Posterior vena cava (tissue), 2 donors: Measurements from ENCODE around the gene ZNF311. TPM values are rescaled to one million over a fixed set of nuclear protein-coding genes. Genes with fewer than 3 reads are reported as not detected.
A peak's percentile ranks its signal among the peaks of the same experiment; 100 is the strongest.
"Not testable (repeated sequence)": the region's sequence is repeated elsewhere in the genome, so short reads cannot be mapped to it uniquely, and the experiment has no call there.

ENCODE experiments used
- DNase-seq: peaks from one replicate; pipeline ENCODE4 v3.0.0-alpha.2; 2020; ENCODE audit warnings: low spot score
- intact Hi-C, 2 donors: fragments of 100-400 bp; cut with DNase I; formaldehyde crosslinking; loops; one replicate each; pipeline versions ENCODE4 v1.14.1 to v1.14.2; 2022 to 2023
- total RNA-seq, 2 donors: library from RNA; stranded (reverse); fragmentation: NEBNext Ultra II Directional; extraction: Animal tissue kit (Norgen Biotek cat#: 25700); gene quantifications; one replicate each; pipeline ENCODE4 v1.2.1, GENCODE V29; 2021
- donor health status: DM: yes; HTN: yes; CAD: no.
- donor health status: DM: yes; HTN: yes; CAD: no.

The ZNF311 gene
- total RNA-seq, 2 donors from 2014 or later: 0.90 to 1.7 TPM

DNA sequence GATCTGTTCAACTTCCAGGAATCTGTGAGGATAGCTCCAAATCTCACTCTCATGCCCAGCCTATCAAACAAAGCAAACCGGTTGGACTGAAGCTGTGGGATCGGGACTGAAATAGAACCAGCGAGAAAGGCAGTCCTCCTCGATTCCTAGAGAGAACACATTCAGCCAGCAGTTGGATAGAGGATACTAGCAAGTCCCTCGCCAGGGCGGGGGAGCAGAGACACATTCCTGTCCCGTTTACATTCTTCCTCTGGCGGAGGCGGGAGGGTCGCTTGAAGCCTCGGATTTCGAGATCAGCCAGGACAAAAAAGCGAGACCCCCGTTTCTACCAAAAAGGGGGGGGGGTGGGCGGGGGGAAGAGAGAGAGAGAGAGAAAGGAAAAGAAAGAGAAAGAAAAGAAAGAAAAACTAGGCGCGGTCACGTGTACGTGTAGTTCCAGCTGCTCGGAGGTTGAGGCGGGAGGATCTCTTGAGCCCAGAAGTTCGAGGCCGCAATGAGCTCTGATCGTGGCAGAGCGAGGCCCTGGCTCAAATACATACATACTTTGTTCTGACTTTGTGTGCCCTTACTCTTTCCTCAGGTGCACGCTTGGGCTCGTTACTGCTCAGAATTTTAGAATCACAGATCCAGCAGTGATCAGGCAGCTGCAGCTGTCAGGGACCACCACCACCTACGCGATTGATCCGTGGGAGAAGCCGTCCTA is 19.5 kb downstream of the ZNF311 start:
- peak; percentile 92 for DNase-seq
- intact Hi-C loops: no loop called here

DNA sequence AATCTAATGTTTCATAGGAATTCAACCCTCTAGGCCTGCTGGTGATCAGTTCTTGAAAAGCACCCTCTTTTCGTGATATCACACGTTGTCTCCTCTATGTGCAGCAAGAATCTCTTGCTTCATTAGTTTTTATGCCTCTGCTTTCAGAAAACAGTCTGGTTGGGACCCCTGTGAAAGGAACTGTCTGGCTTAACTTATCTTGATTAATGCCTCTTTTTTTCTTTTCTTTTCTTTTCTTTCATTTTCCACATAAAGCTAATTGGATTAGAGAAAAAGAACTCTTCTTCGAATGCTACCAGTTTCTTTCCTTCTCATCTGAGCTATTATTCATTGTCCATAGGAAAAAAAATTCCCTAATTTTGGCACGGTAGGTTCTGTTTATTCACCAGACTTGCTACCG is 21.3 kb downstream of the ZNF311 start:
- no peak for DNase-seq
- intact Hi-C loops: loop anchor here in 1 of 2 donors (5.0 kb wide), 1 partner anchor 42 kb away; no protein-coding TSS in a partner anchor

DNA sequence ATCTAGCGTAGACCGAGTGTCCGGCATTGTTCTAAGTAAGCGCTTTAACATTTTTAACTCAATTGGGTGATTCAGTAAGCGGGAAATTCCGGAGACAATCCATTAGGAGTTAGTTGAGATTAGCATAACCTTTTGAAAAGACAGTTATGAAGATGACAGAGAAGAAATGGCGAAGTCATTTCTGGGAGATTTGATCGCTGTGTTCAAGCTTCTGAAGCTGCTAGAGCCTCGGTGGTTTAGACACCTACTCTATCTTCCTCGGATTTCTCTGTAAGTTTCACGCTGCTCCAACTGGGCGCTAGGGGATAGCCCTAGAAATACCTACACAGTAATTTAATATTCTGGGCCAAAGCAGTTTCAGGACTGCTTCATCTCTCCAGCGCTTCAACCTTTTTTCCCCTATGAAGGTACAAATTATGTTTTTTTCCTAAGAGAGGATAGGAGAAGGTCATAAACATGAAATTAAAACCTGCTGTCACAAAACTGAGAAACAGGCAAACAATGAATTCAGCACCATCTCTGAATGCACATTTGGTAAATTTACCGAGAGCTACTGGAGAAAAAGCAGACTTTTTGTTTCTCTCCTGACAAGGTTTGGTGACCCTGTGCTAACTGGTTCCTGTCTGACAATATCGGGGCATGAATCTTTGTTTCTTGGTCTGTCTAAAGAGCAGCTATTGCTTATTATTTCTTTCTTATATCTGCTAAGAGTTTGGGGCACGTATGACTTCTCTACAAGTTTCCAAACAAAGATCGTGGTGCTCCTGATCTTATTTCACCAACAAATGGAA is 22.4 kb downstream of the ZNF311 start:
- no peak for DNase-seq
- intact Hi-C loops: loop anchor here in 1 of 2 donors (5.0 kb wide), 1 partner anchor 40 kb away; no protein-coding TSS in a partner anchor

DNA sequence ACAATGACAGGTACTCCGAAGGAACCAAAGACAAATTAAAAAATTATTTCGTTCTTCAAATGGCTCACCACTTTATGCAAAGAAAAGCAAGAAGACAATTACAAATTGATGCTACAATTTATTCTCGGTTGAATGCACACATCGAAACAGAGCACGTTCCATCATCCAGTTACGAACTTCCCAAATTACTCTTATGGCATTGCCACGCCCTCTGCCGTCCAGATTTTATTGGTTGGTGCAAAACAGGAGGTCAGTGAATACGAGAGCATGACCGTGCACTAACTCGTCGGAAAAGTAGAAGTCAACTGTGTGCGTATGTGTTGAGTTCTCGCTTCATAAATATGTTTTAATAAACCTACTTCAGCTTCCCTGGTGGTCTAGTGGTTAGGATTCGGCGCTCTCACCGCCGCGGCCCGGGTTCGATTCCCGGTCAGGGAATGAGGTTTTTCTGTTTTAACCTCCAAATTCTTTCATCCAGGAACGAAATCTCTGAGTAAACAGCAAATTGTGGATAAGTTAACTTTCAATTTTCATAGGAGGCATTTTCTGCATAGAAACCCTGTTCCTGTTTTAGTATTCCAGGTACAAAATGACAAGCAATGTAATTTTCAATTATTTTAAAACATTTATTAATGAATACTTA is 23.2 kb downstream of the ZNF311 start:
- peak; percentile 89 for DNase-seq
- intact Hi-C loops: loop anchor here in 1 of 2 donors (5.0 kb wide), 1 partner anchor 40 kb away; no protein-coding TSS in a partner anchor

DNA sequence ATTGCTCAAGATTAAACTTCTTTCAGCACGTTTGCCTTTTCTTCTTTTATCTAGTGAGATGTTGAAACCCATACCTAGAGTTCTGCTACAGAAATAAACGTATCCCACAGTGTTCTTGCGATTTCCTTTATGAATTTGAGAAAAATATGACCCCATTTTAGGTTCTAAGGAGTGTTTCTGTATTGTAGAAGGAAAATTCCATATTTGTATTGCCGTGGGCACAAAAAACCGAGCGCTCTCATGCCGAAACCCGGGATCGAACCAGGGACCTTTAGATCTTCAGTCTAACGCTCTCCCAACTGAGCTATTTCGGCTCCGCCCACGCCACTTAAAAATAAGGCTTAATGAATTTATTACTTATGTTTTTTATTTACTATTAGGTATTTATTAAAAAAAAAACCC is 23.7 kb downstream of the ZNF311 start:
- intact Hi-C loops: loop anchor here in 1 of 2 donors (5.0 kb wide), 1 partner anchor 39 kb away; no protein-coding TSS in a partner anchor
- DNase-seq: no peak

DNA sequence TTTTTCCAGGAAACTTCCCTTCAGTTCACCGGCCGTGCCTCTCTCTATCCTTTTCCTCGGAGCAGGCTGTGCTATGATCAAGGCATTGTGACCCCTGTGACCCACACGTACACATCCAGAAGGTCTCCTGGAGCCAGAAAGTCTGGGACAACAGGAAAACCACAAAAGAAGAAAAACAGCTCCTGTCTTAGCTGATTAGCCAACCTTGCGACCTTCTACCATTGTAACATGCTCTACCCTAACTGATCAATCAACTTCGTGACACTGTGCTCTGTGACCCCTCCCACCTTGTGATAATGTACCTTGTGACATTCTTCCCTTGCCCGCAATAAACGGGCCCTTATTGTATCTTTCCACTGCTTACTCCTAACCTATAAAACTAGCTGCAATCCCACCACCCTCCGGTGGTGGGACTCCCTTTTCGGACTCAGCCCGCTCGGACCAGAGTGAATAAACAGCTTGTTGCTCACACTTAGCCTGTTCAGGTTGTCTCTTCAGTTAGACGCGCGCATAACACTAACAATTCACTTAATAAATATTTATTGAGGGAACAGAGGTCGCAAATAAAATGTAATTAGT is 24.2 kb downstream of the ZNF311 start:
- intact Hi-C loops: loop anchor here in 1 of 2 donors (5.0 kb wide), 1 partner anchor 39 kb away; no protein-coding TSS in a partner anchor
- no peak for DNase-seq

DNA sequence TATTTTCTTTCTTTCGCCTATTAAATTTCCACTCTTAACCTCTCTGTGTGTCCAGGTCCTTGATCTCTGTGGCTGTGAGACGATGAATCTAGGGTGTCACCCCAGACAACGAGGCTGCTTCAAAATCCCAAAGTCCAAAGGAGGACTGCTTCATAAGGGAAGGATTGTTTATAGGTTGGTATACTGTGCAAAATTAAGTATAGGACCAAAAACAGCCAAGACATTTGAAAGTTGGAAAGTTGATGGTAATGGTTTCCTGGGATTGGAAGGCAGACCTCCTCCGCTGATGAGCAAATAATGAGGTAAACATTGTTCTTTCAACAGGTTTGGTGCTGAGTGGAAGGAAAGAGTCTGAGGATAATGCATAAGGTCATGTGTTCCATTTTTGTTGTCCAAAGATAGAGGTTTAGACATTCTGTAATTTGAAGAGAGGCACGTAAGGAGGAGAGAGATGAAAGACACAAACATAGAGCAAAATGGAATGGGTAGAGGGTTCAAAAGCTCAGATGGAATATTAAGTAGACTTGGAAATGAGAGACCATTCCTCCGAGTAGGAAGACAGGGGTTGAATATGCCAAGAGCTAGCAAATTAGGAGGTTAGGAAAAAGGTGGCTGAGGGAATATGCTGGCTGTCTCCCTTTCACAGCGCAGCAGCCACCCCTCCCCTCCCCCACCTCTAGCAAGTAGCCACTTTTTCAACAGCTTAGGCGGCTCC is 24.8 kb downstream of the ZNF311 start:
- intact Hi-C loops: loop anchor here in 1 of 2 donors (5.0 kb wide), 1 partner anchor 38 kb away; no protein-coding TSS in a partner anchor
- no peak for DNase-seq

DNA sequence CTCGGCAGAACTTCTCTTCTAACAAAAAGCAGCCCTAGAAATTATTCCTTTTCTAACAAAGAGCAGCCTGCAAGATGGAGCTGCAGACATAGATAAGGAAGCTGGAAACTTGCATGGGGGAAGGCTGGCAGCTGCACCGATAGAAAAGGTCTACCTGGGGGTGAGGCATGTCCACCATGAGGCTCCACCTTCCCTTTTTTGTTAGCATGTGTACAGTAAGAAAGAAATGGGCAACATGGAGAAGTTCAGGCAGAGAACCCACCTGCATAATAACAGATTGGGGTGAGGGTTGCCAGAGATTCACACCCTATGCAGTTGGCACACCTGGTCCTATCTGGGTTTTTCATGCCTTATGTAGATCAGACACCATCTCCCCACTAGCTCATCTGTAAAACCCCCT is 25.4 kb downstream of the ZNF311 start:
- DNase-seq: no peak
- intact Hi-C loops: loop anchor here in 1 of 2 donors (5.0 kb wide), 1 partner anchor 37 kb away; no protein-coding TSS in a partner anchor

DNA sequence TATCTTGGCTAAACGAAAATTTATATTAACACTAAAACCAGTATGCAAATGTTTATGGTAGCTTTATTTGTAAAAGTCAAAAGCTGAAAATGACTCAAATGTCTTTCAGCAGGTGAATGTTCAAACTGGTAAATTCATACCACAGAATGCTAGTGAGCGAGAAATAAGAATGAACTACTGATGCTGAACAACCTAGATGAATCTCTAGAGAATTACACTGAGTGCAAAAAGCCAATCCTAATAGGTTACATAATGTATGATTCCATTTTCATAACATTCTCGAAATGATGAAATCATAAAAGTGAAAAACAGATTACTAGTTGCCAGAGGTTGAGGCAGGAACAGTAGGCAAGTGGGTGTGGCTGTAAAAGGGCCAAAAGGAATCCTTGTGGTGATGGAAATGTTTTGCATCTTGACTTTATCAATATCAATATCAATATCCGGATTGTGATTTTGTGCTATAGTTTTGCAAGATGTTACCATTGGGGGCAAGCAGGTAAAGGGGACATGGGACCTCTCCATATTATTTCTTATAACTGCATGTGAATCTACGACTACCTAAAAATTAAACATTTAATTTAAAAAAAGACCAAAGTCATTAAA is 26.1 kb downstream of the ZNF311 start:
- intact Hi-C loops: no loop called here
- no peak for DNase-seq

DNA sequence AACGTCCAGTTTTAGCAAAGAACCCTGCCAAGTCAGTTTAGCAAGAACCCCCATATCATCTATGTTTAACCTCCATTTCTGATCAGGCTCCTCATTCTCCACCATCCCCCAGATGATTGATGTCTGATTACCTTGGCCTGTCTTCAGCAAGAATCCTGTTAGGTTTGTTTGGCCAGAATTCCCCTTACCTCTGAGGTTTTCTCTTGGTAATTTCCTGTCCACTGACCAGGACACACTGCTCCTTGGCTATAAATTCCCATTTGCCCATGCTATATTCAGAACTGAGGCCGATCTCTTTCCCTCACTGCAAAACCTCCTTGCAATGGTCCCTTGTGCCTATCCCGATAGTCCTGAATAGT is 27.0 kb downstream of the ZNF311 start:
- intact Hi-C loops: no loop called here
- DNase-seq: no peak

DNA sequence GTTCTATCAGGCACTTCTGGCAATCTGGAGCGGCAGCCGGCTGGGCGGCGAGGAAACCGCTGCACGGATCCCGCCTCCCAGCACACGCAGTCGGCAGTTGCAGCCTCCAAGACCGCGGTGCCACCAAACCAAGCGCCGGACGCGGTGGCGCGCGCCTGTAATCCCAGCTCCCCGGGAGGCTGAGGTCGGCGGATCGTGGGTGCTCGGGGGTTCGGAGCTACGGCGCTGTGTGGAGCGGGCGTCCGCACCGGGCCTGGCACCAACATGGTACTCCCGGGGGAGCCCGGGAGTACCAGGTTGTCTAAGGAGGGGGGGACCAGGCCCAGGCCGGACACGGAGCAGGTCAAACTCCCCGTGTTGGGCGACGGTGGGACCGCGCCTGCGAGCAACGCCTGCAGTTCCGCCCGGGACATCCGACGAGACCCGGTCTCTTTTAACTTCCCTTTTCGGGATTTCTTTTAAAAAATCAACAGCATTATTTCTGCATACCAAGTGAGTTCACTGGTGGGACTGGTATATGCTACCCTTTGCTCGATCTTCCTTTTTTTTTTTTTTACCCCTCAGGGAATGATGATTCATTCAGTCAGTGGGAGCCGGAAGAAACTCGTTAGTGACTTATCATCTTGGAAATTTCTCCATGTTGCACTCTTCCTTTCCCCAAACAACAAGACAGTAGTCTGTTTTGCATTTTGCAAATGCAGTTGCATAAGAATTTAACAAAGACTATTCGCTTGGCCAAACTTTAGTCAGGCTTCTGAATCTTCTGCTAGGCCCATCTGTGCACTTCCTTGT is 27.6 kb downstream of the ZNF311 start:
- DNase-seq: no peak
- intact Hi-C loops: no loop called here

DNA sequence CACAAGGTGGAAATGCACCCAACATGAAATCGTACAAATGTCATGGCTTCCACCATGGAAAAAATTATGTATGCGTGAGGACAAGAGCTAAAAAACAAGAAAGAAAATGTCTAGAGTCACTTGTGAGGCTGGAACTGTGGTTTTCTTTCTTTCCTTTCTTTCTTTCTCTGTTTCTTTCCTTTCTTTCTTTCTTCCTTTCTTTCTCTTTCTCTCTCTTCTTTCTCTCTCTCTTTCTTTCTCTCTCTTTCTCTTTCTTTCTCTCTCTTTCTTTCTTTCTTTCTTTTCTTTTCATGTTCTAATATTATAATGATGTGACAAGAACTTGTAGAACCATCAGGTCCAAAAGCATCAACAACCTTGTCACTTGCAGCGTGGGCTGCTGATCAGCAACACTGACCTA is 28.4 kb downstream of the ZNF311 start:
- DNase-seq: no peak
- intact Hi-C loops: no loop called here

DNA sequence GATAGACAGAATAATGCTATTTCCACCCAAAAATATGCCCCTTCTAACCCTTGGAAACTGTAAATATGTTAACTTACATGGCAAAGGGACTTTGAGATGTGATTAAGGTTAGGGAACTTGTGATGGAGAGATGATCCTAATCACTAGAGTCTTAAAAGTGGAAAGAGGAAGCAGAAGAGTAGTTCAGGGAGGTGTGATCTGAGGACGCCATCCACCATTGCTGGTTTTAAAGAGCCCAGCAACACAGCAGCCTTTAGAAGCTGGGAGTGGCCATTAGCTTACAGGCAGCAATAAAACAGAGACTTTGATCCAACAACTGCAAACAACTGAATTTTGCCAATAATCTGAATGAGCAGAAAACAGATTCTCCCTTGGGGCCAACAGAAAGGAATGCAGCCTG is 30.6 kb downstream of the ZNF311 start:
- intact Hi-C loops: no loop called here
- DNase-seq: no peak

DNA sequence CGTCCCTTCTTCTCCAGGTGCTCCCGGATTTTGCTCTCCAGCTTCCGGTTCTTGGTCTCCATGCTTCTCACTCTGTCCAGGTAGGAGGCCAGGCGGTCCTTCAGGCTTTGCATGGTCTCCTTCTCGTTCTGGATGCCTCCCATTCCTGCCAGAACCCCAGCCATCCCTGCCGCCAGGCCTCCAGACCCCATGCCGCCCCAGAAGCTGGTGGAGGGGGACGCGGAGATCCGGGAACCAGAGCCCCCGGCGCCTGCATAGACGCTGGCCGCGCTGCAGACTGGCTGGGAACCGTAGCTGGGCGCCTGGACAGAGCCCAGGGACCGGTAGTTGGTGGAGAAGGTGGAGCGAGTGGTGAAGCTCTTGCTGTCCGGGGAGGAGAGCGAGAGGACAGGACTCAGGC is 35.1 kb downstream of the ZNF311 start:
- intact Hi-C loops, DNase-seq: not testable (repeated sequence)

DNA sequence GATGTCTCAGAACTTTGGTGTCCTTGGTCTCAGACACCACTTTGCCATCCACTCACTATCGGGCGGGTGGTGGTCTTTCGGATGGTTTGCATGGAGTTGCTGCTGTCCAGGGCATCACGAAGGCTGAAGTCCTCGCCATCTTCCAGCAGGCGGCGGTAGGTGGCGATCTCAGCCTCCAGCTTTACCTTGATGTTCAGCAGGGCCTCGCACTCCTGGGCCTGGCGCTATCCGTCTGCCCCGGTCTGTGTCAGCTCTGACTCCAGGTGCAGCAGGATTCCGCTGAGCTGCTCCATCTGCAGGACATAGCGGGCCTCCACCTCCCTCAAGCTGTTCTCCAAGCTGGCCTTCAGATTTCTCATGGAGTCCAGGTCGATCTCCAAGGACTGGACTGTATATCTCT is 36.0 kb downstream of the ZNF311 start:
- intact Hi-C loops: no loop called here
- DNase-seq: no peak

DNA sequence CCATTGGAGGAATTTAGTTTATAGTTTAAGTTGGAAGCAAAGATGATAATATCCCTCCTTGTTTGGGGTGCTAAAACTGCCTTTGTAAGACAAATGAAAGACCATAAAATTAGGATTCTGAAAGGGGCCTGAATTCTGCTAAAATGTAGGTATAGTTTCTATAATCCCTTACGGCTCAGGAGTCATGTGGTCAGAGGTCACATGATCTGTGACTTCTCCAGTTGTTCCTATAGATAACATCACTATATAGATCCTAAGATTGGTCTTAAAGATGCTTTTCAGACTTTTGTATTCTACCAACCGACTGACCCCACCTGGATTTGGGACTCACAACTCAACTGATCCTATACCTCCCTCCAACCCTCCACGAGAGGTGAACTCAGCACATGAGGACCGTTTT is 36.6 kb downstream of the ZNF311 start:
- no peak for DNase-seq
- intact Hi-C loops: no loop called here

DNA sequence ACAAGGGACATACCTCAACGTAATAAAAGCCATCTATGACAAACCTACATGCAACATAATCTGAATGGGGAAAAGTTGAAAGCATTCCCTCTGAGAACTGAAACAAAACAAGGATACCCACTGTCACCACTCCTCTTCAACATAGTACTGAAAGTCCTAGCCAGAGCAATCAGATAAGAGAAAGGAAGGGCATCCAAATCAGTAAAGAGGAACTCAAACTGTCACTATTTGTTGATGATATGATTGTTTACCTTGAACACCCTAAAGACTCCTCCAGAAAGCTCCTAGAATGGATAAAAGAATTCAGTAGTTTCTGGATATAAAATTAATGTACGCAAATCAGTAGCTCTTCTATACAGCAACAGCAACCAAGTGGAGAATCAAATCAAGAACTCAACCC is 39.4 kb downstream of the ZNF311 start:
- intact Hi-C loops: no loop called here
- no peak for DNase-seq
